Kidney epithelial cell (primary cell): ENCODE results near the gene PLA2G4E. TPM values are rescaled to one million over a fixed set of nuclear protein-coding genes. Genes with fewer than 3 reads are reported as not detected.

Experiments used
- DNase-seq: peaks from one replicate; pipeline ENCODE4 v3.0.0-alpha.2; 2010; ENCODE audit warnings: low read depth
- H3K27me3 ChIP-seq: 2 replicates; pipeline ENCODE4 v1.6.0; 2011; ENCODE audit warnings: low read length; ENCODE audit not compliant: control insufficient read depth, insufficient read depth
- H3K36me3 ChIP-seq: 2 replicates; pipeline ENCODE4 v1.5.1; 2011; ENCODE audit warnings: low read length; ENCODE audit not compliant: control insufficient read depth, insufficient read depth
- H3K4me3 ChIP-seq: 2 replicates; pipeline ENCODE4 v1.5.1; 2011; ENCODE audit warnings: low read depth, mild to moderate bottlenecking, control low read depth, low read length
- total RNA-seq: library from RNA; depleted of rRNA; stranded (reverse); fragments of >200 nt; gene quantifications from 2 replicates; pipeline ENCODE4 v1.2.3, GENCODE V29; 2015
- TF ChIP-seq, protein P1 (sequence below): IDR thresholded peaks from 2 replicates; pipeline ENCODE4 v1.5.1; 2011; ENCODE audit warnings: mild to moderate bottlenecking, moderate library complexity, low read length, control low read depth, inconsistent platforms; ENCODE audit not compliant: insufficient read depth, poor library complexity, severe bottlenecking

The PLA2G4E gene
- total RNA-seq, 1 donor from 2014 or later: not detected

DNA sequence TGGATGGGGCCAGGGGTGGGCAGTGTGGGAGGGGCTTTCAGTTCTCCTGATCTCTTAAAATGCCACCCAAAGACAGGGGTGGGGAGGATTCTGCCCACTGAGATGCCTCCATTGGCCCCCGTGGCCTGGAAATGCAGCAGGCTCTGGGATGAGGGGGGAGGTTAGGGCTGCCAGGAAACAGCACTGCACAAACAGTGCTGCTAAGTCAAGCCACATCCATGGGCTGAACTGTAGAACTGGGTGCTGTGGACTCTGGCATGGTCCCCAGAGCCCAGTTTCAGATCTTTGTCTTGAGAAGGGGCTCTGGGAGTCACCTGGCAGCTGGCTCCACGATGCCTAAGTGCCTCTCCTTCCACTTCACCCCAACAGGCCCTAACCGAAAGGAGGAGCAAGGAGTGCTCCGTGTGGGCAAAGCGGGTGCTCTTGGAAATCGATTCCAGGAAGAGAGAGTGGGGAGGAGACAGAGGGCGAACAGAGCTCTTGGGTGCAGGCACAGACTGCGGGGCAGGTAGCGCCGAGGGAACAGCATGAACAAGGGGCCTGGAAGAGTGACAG is 7.8 kb downstream of the PLA2G4E start:
- Histone ChIP-seq H3K4me3 (no peak overlapping the region), H3K36me3 (no peaks in the 10 kb centered on the region), H3K27me3 (no peaks in the 10 kb centered on the region)
- DNase-seq: no peak
- TF ChIP-seq, protein P1, sequence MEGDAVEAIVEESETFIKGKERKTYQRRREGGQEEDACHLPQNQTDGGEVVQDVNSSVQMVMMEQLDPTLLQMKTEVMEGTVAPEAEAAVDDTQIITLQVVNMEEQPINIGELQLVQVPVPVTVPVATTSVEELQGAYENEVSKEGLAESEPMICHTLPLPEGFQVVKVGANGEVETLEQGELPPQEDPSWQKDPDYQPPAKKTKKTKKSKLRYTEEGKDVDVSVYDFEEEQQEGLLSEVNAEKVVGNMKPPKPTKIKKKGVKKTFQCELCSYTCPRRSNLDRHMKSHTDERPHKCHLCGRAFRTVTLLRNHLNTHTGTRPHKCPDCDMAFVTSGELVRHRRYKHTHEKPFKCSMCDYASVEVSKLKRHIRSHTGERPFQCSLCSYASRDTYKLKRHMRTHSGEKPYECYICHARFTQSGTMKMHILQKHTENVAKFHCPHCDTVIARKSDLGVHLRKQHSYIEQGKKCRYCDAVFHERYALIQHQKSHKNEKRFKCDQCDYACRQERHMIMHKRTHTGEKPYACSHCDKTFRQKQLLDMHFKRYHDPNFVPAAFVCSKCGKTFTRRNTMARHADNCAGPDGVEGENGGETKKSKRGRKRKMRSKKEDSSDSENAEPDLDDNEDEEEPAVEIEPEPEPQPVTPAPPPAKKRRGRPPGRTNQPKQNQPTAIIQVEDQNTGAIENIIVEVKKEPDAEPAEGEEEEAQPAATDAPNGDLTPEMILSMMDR: no peak

DNA sequence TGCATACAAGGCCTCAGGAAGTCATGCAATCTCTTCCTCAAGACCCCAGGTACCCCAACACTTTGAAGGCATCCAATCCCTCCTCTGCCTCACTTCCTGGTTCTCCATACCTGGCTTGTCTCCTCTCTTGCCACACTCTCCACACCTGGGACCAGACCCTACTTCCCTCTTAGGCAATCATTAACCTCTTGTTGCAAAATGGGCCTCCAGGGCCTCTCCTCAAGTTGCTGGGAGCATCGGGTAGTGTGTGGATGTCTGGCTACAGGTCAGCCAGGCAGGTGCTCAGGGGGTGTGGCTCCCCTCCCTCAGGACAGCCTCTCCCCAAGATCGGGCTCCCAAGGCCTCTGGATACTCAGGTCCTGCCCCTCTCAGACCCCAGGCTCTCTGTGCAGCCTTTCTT is 8.6 kb downstream of the PLA2G4E start:
- Histone ChIP-seq H3K36me3 (no peaks in the 10 kb centered on the region), H3K4me3 (no peak overlapping the region), H3K27me3 (no peaks in the 10 kb centered on the region)
- DNase-seq: no peak
- TF ChIP-seq, protein P1: no peak

DNA sequence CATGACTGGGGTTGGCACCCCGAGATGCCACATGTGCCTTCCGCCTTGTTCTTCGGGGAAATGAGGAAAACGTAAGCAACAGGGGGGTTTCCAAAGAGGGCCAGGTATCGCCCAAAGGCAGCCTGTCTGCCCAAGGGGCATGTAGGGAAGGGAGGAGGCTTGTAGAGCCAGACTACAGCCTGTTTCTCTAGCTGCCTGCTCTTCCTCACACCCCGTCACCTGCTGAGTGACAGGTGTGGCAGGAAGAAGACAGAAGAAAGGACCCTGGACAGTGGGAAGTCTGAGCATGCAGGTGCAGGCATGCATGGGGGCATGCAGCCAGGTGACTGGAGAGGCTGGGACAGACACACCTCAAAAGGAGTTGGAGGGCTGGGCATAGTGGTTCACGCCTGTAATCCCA is 9.8 kb downstream of the PLA2G4E start:
- TF ChIP-seq, protein P1: no peak
- H3K4me3 ChIP-seq: no peak overlapping the region
- H3K36me3 ChIP-seq: no peaks in the 10 kb centered on the region
- DNase-seq: no peak
- no peaks in the 10 kb centered on the region for H3K27me3 ChIP-seq

DNA sequence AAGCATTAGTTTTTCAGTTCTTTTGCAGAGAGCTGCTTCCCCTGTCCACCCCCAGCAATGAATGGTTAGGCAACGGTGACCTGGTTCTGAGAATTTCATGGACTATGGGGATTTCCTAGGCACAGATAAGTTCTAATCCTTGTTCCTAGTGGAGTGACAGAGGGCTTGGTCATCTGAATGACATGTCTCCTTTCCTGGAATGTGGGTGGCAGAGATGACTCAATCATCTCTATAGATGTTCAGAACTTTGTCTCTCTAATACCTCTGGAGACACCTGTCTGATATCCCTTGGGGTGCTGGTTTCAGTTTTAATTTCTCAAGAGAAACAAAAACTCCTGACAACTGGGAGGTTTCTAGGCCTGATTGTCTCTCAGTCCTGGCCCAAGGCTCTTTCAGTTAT is 10.4 kb downstream of the PLA2G4E start:
- no peak for DNase-seq
- Histone ChIP-seq H3K36me3 (no peaks in the 10 kb centered on the region), H3K4me3 (no peak overlapping the region), H3K27me3 (no peaks in the 10 kb centered on the region)
- TF ChIP-seq, protein P1: no peak

DNA sequence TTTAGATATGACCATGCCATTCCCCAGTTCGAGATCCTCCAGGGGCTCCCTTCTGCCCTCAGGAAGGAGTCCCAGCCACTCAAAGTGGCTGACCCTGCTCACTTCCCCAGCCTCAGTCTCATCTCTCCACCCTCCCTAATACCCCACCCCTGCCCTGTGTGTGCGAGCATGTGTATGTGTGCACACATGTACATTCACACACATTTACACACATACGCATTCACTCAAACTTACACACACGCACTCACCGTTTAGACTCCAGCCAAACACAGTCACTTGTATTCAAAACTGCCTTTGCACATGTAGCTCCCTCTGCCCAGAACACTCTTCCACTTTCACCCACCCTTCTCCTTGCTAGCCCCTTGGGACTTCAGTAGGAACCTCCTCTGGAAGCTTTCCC is 11.4 kb downstream of the PLA2G4E start:
- Histone ChIP-seq H3K4me3 (no peak overlapping the region), H3K36me3 (no peaks in the 10 kb centered on the region), H3K27me3 (no peaks in the 10 kb centered on the region)
- no peak for DNase-seq
- TF ChIP-seq, protein P1: no peak

DNA sequence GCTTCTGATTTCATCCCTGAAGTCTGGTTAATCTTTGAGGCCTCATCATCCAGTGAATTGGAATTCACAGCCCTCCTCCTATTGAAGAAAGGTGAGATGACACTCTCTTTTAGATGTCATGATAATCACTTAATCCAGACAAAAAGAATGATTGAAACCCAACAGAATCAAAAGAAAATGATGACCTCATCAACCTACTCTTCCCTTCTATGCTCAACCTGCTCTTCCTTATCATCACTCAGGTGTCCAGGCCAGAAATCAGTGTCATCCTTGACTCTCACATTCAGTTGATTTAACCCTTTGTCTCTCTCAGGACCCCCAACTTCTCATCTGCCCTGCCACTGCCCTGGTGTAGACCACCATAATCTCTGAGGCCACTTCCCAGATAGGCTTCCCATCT is 11.8 kb downstream of the PLA2G4E start:
- no peak overlapping the region for H3K4me3 ChIP-seq
- TF ChIP-seq, protein P1: no peak
- H3K27me3 ChIP-seq: no peaks in the 10 kb centered on the region
- H3K36me3 ChIP-seq: no peaks in the 10 kb centered on the region
- no peak for DNase-seq
